Osteocyte (in vitro differentiated cells): ENCODE results near the gene DNM3. TPM values are rescaled to one million over a fixed set of nuclear protein-coding genes. Genes with fewer than 3 reads are reported as not detected.

Source experiments
- DNase-seq: peaks from one replicate; pipeline ENCODE4 v3.0.0; 2021; ENCODE audit warnings: mixed read lengths; ENCODE audit not compliant: unreplicated experiment; ENCODE audit errors: extremely low spot score
- H3K27ac Mint-ChIP-seq: one replicate; pipeline ENCODE4 v1.8.0; 2021; ENCODE audit warnings: mild to moderate bottlenecking, mixed read lengths; ENCODE audit not compliant: unreplicated experiment
- H3K27me3 Mint-ChIP-seq: one replicate; pipeline ENCODE4 v1.8.0; 2021; ENCODE audit warnings: mixed read lengths; ENCODE audit not compliant: unreplicated experiment
- H3K36me3 Mint-ChIP-seq: one replicate; pipeline ENCODE4 v1.8.0; 2021; ENCODE audit warnings: mixed read lengths; ENCODE audit not compliant: unreplicated experiment
- H3K4me1 Mint-ChIP-seq: one replicate; pipeline ENCODE4 v1.8.0; 2021; ENCODE audit warnings: mixed read lengths; ENCODE audit not compliant: unreplicated experiment
- H3K4me3 Mint-ChIP-seq: one replicate; pipeline ENCODE4 v1.8.0; 2021; ENCODE audit warnings: mild to moderate bottlenecking, moderate library complexity, mixed read lengths; ENCODE audit not compliant: unreplicated experiment
- H3K9me3 Mint-ChIP-seq: one replicate; pipeline ENCODE4 v1.8.0; 2021; ENCODE audit warnings: mixed read lengths; ENCODE audit not compliant: unreplicated experiment
- CTCF ChIP-seq: fragments of 200-600 bp; sonication (generic); IDR thresholded peaks from 2 replicates; pipeline ENCODE4 v1.5.0; 2021; ENCODE audit warnings: antibody characterized with exemption, mild to moderate bottlenecking, moderate library complexity
- total RNA-seq: library from RNA; stranded (reverse); gene quantifications from 2 replicates; pipeline ENCODE4 v1.2.1, GENCODE V29; 2021

Gene DNM3
- total RNA-seq, 1 donor from 2014 or later, result 3.7 TPM

DNA sequence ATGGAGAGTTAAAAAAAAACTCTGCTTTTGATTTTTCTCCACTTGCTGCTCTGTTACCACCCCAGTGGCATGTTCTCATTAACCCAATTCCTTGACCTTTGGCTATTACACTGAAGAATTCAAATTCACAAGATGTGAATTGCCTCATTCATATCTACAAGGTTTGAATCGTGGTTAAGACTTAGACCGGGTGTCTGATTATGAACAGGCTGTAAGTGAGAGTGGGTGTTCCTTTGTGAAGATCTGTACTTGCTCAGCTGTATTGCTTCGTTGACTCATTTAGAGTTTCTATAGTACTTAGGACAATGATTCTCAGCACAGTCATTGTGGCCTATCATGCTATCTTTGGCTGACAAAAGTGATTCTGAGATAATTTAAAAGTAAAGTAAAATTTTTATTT lies 36.4 kb downstream of the DNM3 start:
- Mint-ChIP-seq H3K4me3 (no peak overlapping the region), H3K9me3 (no peaks in the 10 kb centered on the region), H3K27ac (no peak overlapping the region), H3K27me3 (peaks cover 11% of the 10 kb centered on the region), H3K4me1 (no peaks in the 10 kb centered on the region), H3K36me3 (no peaks in the 10 kb centered on the region)
- no peak for TF ChIP-seq CTCF
- DNase-seq, result no peak

DNA sequence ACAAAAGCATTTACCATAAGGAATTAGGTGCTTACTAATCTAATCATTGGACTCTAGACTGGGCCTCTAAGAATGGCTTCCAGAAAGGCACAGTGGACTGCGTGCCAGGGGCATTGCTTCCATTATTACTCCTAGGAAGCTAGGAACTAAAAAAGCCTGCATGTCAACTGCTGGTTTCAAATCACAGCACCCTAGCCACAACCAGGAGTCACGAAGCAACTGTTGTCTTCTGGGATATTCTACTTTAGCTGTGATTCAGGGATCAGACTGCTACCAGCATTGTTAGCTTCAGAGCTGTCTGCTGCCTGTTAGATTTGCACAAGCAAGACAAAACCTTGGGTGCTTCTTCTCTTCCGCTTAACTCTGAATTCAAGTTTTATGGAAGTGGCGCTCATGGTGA lies 38.3 kb downstream of the DNM3 start:
- H3K27me3 Mint-ChIP-seq, result peaks cover 4% of the 10 kb centered on the region
- no peak overlapping the region for H3K27ac Mint-ChIP-seq
- no peak for DNase-seq
- H3K4me1 Mint-ChIP-seq, result no peaks in the 10 kb centered on the region
- TF ChIP-seq CTCF, result no peak
- no peaks in the 10 kb centered on the region for H3K36me3 Mint-ChIP-seq
- H3K9me3 Mint-ChIP-seq, result no peaks in the 10 kb centered on the region
- H3K4me3 Mint-ChIP-seq, result no peak overlapping the region

DNA sequence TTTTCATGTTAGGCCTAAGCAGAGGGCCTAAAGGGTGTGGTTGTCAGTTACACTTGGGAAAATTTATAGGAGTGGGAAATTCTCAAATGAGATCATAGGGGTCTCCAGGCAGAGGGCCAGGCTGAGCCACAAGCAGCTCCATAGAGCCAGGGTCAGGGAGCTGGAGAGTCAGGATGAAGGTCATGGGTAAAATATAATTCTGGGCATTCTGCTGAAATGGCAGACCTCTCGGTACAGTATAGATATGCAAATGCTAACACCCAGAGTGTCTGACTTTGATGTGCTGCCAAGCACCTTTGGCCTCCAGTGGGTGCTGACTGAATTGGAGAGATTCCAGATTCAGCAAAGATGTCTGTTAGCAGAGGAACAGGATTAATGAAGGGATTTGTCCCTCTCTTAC lies 40.1 kb downstream of the DNM3 start:
- no peaks in the 10 kb centered on the region for H3K9me3 Mint-ChIP-seq
- peaks cover 4% of the 10 kb centered on the region for H3K27me3 Mint-ChIP-seq
- H3K27ac Mint-ChIP-seq, result no peak overlapping the region
- no peak for TF ChIP-seq CTCF
- no peak for DNase-seq
- H3K36me3 Mint-ChIP-seq, result no peaks in the 10 kb centered on the region
- no peak overlapping the region for H3K4me3 Mint-ChIP-seq
- H3K4me1 Mint-ChIP-seq, result no peaks in the 10 kb centered on the region

- Mint-ChIP-seq H3K36me3 (no peaks in the 10 kb centered on the region), H3K4me1 (no peaks in the 10 kb centered on the region), H3K9me3 (no peaks in the 10 kb centered on the region), H3K27me3 (peaks cover 4% of the 10 kb centered on the region), H3K27ac (no peak overlapping the region), H3K4me3 (no peak overlapping the region)
- no peak for DNase-seq
- no peak for TF ChIP-seq CTCF
These were observed 42.6 kb downstream of the DNM3 start for GRCh38 chr1:171883849-171884248.

DNA sequence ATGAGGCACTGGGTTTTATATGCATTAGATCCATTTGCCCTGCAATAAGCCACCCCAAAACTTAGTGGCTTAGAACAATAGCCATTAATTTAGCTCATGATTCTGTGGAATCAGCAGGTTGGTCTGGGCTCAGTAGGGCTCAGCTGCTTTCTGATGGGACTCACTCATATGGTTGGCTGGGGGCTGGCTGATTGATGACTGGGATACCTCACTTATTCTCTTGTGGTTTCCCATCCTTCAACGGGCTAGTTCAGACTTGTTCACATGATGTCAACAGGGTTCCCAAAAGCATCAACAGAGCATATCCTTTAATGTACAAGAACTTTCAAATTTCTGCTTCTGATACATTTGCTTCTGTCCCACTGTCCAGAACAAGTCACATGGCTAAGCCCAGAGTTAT lies 43.2 kb downstream of the DNM3 start:
- H3K4me1 Mint-ChIP-seq, result no peaks in the 10 kb centered on the region
- peaks cover 5% of the 10 kb centered on the region for H3K27me3 Mint-ChIP-seq
- H3K4me3 Mint-ChIP-seq, result no peak overlapping the region
- no peak for TF ChIP-seq CTCF
- H3K9me3 Mint-ChIP-seq, result no peaks in the 10 kb centered on the region
- H3K36me3 Mint-ChIP-seq, result no peaks in the 10 kb centered on the region
- no peak for DNase-seq
- no peak overlapping the region for H3K27ac Mint-ChIP-seq
